PC-3 (cell line): ENCODE measurements around the gene KCNJ10. TPM values are rescaled to one million over a fixed set of nuclear protein-coding genes. Genes with fewer than 3 reads are reported as not detected.
A peak's percentile ranks its signal among the peaks of the same experiment; 100 is the strongest.

Source experiments
- ATAC-seq: fragments of 200-7000 bp; cut with Tn5 transposase; 2 replicates; pipeline ENCODE4 v1.9.1; 2020; ENCODE audit warnings: mild to moderate bottlenecking, moderate library complexity
- BruUV-seq: library from RNA; stranded (reverse); fragments of 400-500 nt; replicated peaks from 2 replicates; lab custom pipeline; 2021; lab: Mats Ljungman, UMichigan
- CTCF ChIA-PET: fragments of 300-600 bp; sonication (Branson Sonifier 250); formaldehyde crosslinking; loops from one replicate; lab custom pipeline; 2022; ENCODE audit warnings: antibody characterized with exemption; lab: Charles Lee
- POLR2A ChIA-PET: fragments of 300-600 bp; sonication (Branson Sonifier 250); formaldehyde crosslinking; loops from one replicate; lab custom pipeline; 2022; ENCODE audit warnings: antibody characterized with exemption; ENCODE audit not compliant: unreplicated experiment; lab: Charles Lee
- DNase-seq: peaks from one replicate; pipeline ENCODE4 v3.0.0-alpha.2; 2015
- H2AFZ ChIP-seq: fragments of 300-600 bp; sonication (generic); 2 replicates; pipeline ENCODE4 v1.6.0; 2016; ENCODE audit warnings: antibody characterized with exemption, low read length
- H3F3A ChIP-seq: fragments of 300-600 bp; sonication (generic); one replicate; pipeline ENCODE4 v1.6.0; 2017; ENCODE audit warnings: antibody characterized with exemption, low read length, control low read depth, mild to moderate bottlenecking; ENCODE audit not compliant: unreplicated experiment
- H3K27ac ChIP-seq: fragments of 300-600 bp; sonication (generic); 2 replicates; pipeline ENCODE4 v1.5.1; 2016; ENCODE audit warnings: mild to moderate bottlenecking, low read length
- H3K27me3 ChIP-seq: fragments of 300-600 bp; sonication (generic); 2 replicates; pipeline ENCODE4 v1.6.1; 2016; ENCODE audit warnings: low read length, mixed read lengths
- H3K36me3 ChIP-seq: fragments of 300-600 bp; sonication (generic); 2 replicates; pipeline ENCODE4 v1.6.1; 2016; ENCODE audit warnings: low read depth, mixed run types, low read length, mixed read lengths
- H3K4me1 ChIP-seq: fragments of 300-600 bp; sonication (generic); 2 replicates; pipeline ENCODE4 v1.5.1; 2016; ENCODE audit warnings: low read length; ENCODE audit not compliant: insufficient read depth
- H3K4me2 ChIP-seq: fragments of 300-600 bp; sonication (generic); 2 replicates; pipeline ENCODE4 v1.6.0; 2016; ENCODE audit warnings: low read length
- H3K4me3 ChIP-seq: fragments of 300-600 bp; sonication (generic); 2 replicates; pipeline ENCODE4 v1.5.1; 2016; ENCODE audit warnings: mild to moderate bottlenecking, low read length, mixed read lengths
- H3K79me2 ChIP-seq: fragments of 300-600 bp; sonication (generic); 2 replicates; pipeline ENCODE4 v1.6.1; 2017; ENCODE audit warnings: low read length, mixed read lengths
- H3K9ac ChIP-seq: fragments of 300-600 bp; sonication (generic); 2 replicates; pipeline ENCODE4 v1.6.0; 2016; ENCODE audit warnings: mild to moderate bottlenecking, low read length
- H3K9me2 ChIP-seq: fragments of 300-600 bp; sonication (generic); replicated peaks from 2 replicates; pipeline ENCODE4 v1.6.1; 2016; ENCODE audit warnings: mixed run types, low read length, mixed read lengths
- H3K9me3 ChIP-seq: fragments of 300-600 bp; sonication (generic); 2 replicates; pipeline ENCODE4 v1.6.1; 2016; ENCODE audit warnings: low read length, mixed read lengths
- H4K20me1 ChIP-seq: fragments of 300-600 bp; sonication (generic); 2 replicates; pipeline ENCODE4 v1.6.1; 2016; ENCODE audit warnings: low read length, mixed read lengths
- CTCF ChIP-seq: fragments of 300-600 bp; sonication (generic); conservative IDR thresholded peaks from 2 replicates; pipeline ENCODE4 v1.5.1; 2017; ENCODE audit warnings: antibody characterized with exemption, low read depth, mild to moderate bottlenecking, low read length
- EZH2 ChIP-seq: fragments of 300-600 bp; sonication (generic); IDR thresholded peaks from one replicate; pipeline ENCODE4 v1.6.1; 2017; ENCODE audit warnings: antibody characterized with exemption, mild to moderate bottlenecking, low read length; ENCODE audit not compliant: unreplicated experiment
- EZH2phosphoT487 ChIP-seq: fragments of 300-600 bp; sonication (generic); IDR thresholded peaks from 2 replicates; pipeline ENCODE4 v1.6.1; 2018; ENCODE audit warnings: mild to moderate bottlenecking, antibody characterized with exemption, low read length, borderline replicate concordance
- intact Hi-C: fragments of 100-400 bp; cut with micrococcal nuclease; formaldehyde crosslinking; loops from 2 replicates; pipeline ENCODE4 v1.9.0; 2023
- total RNA-seq: library from RNA; depleted of rRNA; stranded (reverse); fragments of >200 nt; gene quantifications from 2 replicates; pipeline ENCODE4 v1.2.3, GENCODE V29; 2014

Gene KCNJ10
- total RNA-seq, 1 experiment from 2014 or later = 0.15 TPM

GRCh38 chr1:160032165-160032820, 37.7 kb downstream of the KCNJ10 start:
- no peaks in the 10 kb centered on the region for H3K36me3 ChIP-seq
- DNase-seq = peak; percentile 42
- H3K9me3 ChIP-seq = no peaks in the 10 kb centered on the region
- intact Hi-C loops = no loop called here
- no peaks in the 10 kb centered on the region for H3K9me2 ChIP-seq
- peak; percentile 48 for ATAC-seq
- no TSS peak for BruUV-seq
- ChIA-PET POLR2A (interaction anchor here (0.6 kb wide), 1 partner anchor 333 kb away, joined by 3 read pairs; no protein-coding TSS in a partner anchor), CTCF (no interaction called here)
- no peak overlapping the region for H3K27ac ChIP-seq
- H2AFZ ChIP-seq = peak overlapping the region; percentile 94
- peak overlapping the region; percentile 94 for H3K4me2 ChIP-seq
- peak overlapping the region; percentile 64 for H3K9ac ChIP-seq
- H3K79me2 ChIP-seq = peaks cover 33% of the 10 kb centered on the region
- no peaks in the 10 kb centered on the region for H3K27me3 ChIP-seq
- H3F3A ChIP-seq = no peaks in the 10 kb centered on the region
- H3K4me1 ChIP-seq = peaks cover 26% of the 10 kb centered on the region
- no peaks in the 10 kb centered on the region for H4K20me1 ChIP-seq
- TF ChIP-seq CTCF (no peak), EZH2 (no peak), EZH2phosphoT487 (no peak)
- peak overlapping the region; percentile 80 for H3K4me3 ChIP-seq

GRCh38 chr1:160031365-160032164, 38.4 kb downstream of the KCNJ10 start, which contains the start of gene PIGM:
Gene PIGM (minus strand): TSS chr1:160031990. CDS start chr1:160031739, 251 bp downstream.
- TF ChIP-seq EZH2phosphoT487 = no peak
- TF ChIP-seq CTCF = 0 out of 2 replicates have a peak, but pooled peaks have one; percentile 18
- no peaks in the 10 kb centered on the region for H3K36me3 ChIP-seq
- H3K9ac ChIP-seq = peak within 1 kb of the TSS; percentile 64
- no peaks in the 10 kb centered on the region for H4K20me1 ChIP-seq
- DNase-seq (peak; percentile 99), ATAC-seq (peak; percentile 95)
- intact Hi-C loops = loop anchor here (1.0 kb wide), 1 partner anchor 70 kb away; no protein-coding TSS in a partner anchor
- H3K9me2 ChIP-seq = no peaks in the 10 kb centered on the region
- H3K4me1 ChIP-seq = peaks cover 26% of the 10 kb centered on the region
- H3K27ac ChIP-seq = peak within 1 kb of the TSS; percentile 7; the same call in 1 of the 2 replicates
- TSS peak; percentile 71 for BruUV-seq
- H3K27me3 ChIP-seq = no peaks in the 10 kb centered on the region
- ChIA-PET CTCF (no interaction called here), POLR2A (interaction anchor here (0.6 kb wide), 2 partner anchors 334 to 636 kb away, joined by 3 to 6 read pairs; no protein-coding TSS in a partner anchor)
- peak within 1 kb of the TSS; percentile 94 for H2AFZ ChIP-seq
- peak within 1 kb of the TSS; percentile 94 for H3K4me2 ChIP-seq
- H3F3A ChIP-seq = no peaks in the 10 kb centered on the region
- peaks cover 33% of the 10 kb centered on the region for H3K79me2 ChIP-seq
- H3K9me3 ChIP-seq = no peaks in the 10 kb centered on the region
- H3K4me3 ChIP-seq = peak within 1 kb of the TSS; percentile 80
